ENCODE results near the gene PDE4B.
"Not testable (repeated sequence)": the region's sequence is repeated elsewhere in the genome, so short reads cannot be mapped to it uniquely, and the experiment has no call there.

Gene PDE4B

GRCh38 chr1:66073388-66073787, 280.7 kb downstream of the PDE4B start:
- H3K9ac ChIP-seq (ENCODE audit: low read depth, low read length) = no peak overlapping the region
- H3K4me1 ChIP-seq (ENCODE audit: control insufficient read depth, insufficient read depth, low read length) = no peaks in the 10 kb centered on the region
- H3K36me3 ChIP-seq (ENCODE audit: insufficient read depth, low read length) = no peaks in the 10 kb centered on the region
- H3K4me2 ChIP-seq (ENCODE audit: low read length) = no peak overlapping the region
- no peaks in the 10 kb centered on the region for H3K9me3 ChIP-seq (replicated peaks; ENCODE audit: low read length)
- H3K27me3 ChIP-seq (ENCODE audit: control insufficient read depth, insufficient read depth, low read length) = no peaks in the 10 kb centered on the region
- H3K4me3 ChIP-seq (ENCODE audit: low read length) = no peak overlapping the region

- Histone ChIP-seq H3K4me1 (ENCODE audit: control insufficient read depth, insufficient read depth, low read length) (no peaks in the 10 kb centered on the region), H3K9me3 (replicated peaks; ENCODE audit: low read length) (no peaks in the 10 kb centered on the region), H3K4me3 (ENCODE audit: low read length) (no peak overlapping the region), H3K9ac (ENCODE audit: low read depth, low read length) (no peak overlapping the region), H3K36me3 (ENCODE audit: insufficient read depth, low read length) (no peaks in the 10 kb centered on the region), H3K27me3 (ENCODE audit: control insufficient read depth, insufficient read depth, low read length) (no peaks in the 10 kb centered on the region), H3K4me2 (ENCODE audit: low read length) (no peak overlapping the region)
Measured at GRCh38 chr1:66074147-66074546, 281.5 kb downstream of the PDE4B start.

- no peaks in the 10 kb centered on the region for H3K4me1 ChIP-seq (ENCODE audit: control insufficient read depth, insufficient read depth, low read length)
- no peak overlapping the region for H3K4me3 ChIP-seq (ENCODE audit: low read length)
- no peaks in the 10 kb centered on the region for H3K36me3 ChIP-seq (ENCODE audit: insufficient read depth, low read length)
- no peak overlapping the region for H3K4me2 ChIP-seq (ENCODE audit: low read length)
- H3K27me3 ChIP-seq (ENCODE audit: control insufficient read depth, insufficient read depth, low read length) = no peaks in the 10 kb centered on the region
- H3K9me3 ChIP-seq (replicated peaks; ENCODE audit: low read length) = no peaks in the 10 kb centered on the region
- no peak overlapping the region for H3K9ac ChIP-seq (ENCODE audit: low read depth, low read length)
Measured at GRCh38 chr1:66078412-66078811, 285.7 kb downstream of the PDE4B start.

DNA sequence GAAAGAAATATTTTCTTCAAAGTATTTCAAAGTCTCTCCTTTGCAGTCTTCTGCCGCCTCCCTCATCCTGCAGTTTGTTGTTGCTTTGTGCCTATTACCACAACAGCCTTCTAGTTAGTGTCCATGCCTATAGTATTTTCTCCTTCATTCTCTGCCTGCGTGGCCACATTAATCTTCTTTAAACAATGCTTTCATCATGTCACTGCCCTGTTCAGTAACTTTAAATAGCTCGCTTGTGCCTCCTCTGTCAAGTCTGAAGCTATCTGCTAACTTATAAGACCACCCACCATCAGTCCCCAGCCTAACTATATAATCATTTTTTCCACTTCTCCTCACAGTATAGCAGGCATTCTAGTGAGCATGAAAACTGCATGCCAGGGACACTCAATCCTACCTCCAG, 290.3 kb downstream of the PDE4B start:
- H3K27me3 ChIP-seq (ENCODE audit: control insufficient read depth, insufficient read depth, low read length) = no peaks in the 10 kb centered on the region

DNA sequence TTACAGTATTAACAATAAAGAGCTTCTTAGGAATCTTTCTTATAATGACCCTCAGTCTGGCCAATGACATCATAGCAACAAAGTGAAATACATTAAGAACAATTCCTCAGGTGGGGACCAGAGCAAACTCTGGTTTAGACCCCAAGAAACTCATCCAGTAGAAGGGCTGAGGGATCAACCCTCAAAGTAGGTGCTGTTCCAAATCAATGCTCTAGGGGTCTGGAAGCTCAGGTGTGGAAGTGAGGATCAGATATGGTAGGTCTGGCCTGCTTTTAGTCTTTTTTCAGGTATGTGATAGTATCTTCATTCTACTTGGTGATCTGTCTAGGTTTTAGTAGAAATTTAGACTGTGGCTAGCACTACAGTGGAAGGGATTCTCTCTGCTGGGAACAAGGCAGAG, 291.7 kb downstream of the PDE4B start:
- H3K36me3 ChIP-seq (ENCODE audit: insufficient read depth, low read length) = no peaks in the 10 kb centered on the region
- no peaks in the 10 kb centered on the region for H3K9me3 ChIP-seq (replicated peaks; ENCODE audit: low read length)
- no peak overlapping the region for H3K9ac ChIP-seq (ENCODE audit: low read depth, low read length)
- no peak overlapping the region for H3K4me3 ChIP-seq (ENCODE audit: low read length)
- no peaks in the 10 kb centered on the region for H3K27me3 ChIP-seq (ENCODE audit: control insufficient read depth, insufficient read depth, low read length)
- H3K4me1 ChIP-seq (ENCODE audit: control insufficient read depth, insufficient read depth, low read length) = no peaks in the 10 kb centered on the region
- no peak overlapping the region for H3K4me2 ChIP-seq (ENCODE audit: low read length)

More for the DNA sequence above, 290.3 kb downstream of the PDE4B start:
- H3K4me1 ChIP-seq (ENCODE audit: control insufficient read depth, insufficient read depth, low read length) = no peaks in the 10 kb centered on the region
- H3K9ac ChIP-seq (ENCODE audit: low read depth, low read length) = no peak overlapping the region
- H3K9me3 ChIP-seq (replicated peaks; ENCODE audit: low read length) = no peaks in the 10 kb centered on the region
- H3K4me3 ChIP-seq (ENCODE audit: low read length) = no peak overlapping the region
- H3K4me2 ChIP-seq (ENCODE audit: low read length) = no peak overlapping the region
- H3K36me3 ChIP-seq (ENCODE audit: insufficient read depth, low read length) = no peaks in the 10 kb centered on the region

DNA sequence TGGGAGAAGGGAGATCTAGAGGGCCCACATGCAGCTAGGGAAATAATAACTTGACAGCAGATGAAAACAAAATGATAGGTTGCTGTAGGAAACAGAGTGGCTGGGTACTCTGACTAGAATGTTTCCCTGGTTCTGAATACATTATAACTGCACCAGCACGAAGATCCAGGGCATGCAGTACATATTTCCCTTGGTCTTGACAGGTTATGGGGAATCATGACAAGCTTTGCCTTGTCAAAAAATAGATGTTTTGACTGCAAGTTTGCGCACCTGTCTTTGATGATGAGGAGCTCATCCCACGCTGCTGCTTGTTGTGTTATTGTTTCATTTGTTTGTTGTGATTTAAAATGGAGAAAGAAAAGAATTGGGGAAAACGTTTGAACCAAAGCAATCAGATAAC, 292.9 kb downstream of the PDE4B start:
- Histone ChIP-seq H3K9me3 (replicated peaks; ENCODE audit: low read length) (no peaks in the 10 kb centered on the region), H3K4me1 (ENCODE audit: control insufficient read depth, insufficient read depth, low read length) (no peaks in the 10 kb centered on the region), H3K4me3 (ENCODE audit: low read length) (no peak overlapping the region), H3K4me2 (ENCODE audit: low read length) (no peak overlapping the region), H3K27me3 (ENCODE audit: control insufficient read depth, insufficient read depth, low read length) (no peaks in the 10 kb centered on the region), H3K36me3 (ENCODE audit: insufficient read depth, low read length) (no peaks in the 10 kb centered on the region), H3K9ac (ENCODE audit: low read depth, low read length) (no peak overlapping the region)

DNA sequence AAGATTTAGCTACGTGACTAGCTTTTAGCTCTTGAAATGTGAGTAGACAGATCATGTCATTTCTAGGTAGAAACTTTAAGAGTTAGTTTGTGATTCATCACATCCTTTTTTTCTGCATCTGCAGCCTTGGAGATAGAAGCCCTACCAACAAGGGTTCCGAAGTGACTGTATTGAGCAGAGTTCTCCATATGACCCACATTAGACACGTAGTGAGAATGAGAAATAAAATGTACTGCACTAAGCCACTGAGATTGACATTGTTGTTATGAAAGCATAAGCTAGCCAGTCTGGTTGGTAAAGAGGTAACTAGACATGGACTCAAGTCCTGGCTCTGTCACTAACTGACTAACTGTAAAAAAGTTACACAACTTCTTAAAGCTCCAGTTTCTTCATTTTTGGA, 296.1 kb downstream of the PDE4B start:
- Histone ChIP-seq H3K9ac (ENCODE audit: low read depth, low read length) (no peak overlapping the region), H3K4me2 (ENCODE audit: low read length) (no peak overlapping the region), H3K9me3 (replicated peaks; ENCODE audit: low read length) (no peaks in the 10 kb centered on the region), H3K4me1 (ENCODE audit: control insufficient read depth, insufficient read depth, low read length) (no peaks in the 10 kb centered on the region), H3K27me3 (ENCODE audit: control insufficient read depth, insufficient read depth, low read length) (no peaks in the 10 kb centered on the region), H3K36me3 (ENCODE audit: insufficient read depth, low read length) (no peaks in the 10 kb centered on the region), H3K4me3 (ENCODE audit: low read length) (no peak overlapping the region)

GRCh38 chr1:66090859-66091457, 298.3 kb downstream of the PDE4B start:
- Histone ChIP-seq H3K27me3 (ENCODE audit: control insufficient read depth, insufficient read depth, low read length) (no peaks in the 10 kb centered on the region), H3K4me3 (ENCODE audit: low read length) (no peak overlapping the region), H3K4me1 (ENCODE audit: control insufficient read depth, insufficient read depth, low read length) (no peaks in the 10 kb centered on the region)

GRCh38 chr1:66095190-66095589, 302.5 kb downstream of the PDE4B start:
- Histone ChIP-seq H3K9ac (ENCODE audit: low read depth, low read length) (no peak overlapping the region), H3K27me3 (ENCODE audit: control insufficient read depth, insufficient read depth, low read length) (no peaks in the 10 kb centered on the region)

More at GRCh38 chr1:66090859-66091457, 298.3 kb downstream of the PDE4B start:
- Histone ChIP-seq H3K4me2 (ENCODE audit: low read length) (no peak overlapping the region), H3K9ac (ENCODE audit: low read depth, low read length) (no peak overlapping the region), H3K36me3 (ENCODE audit: insufficient read depth, low read length) (no peaks in the 10 kb centered on the region), H3K9me3 (replicated peaks; ENCODE audit: low read length) (no peaks in the 10 kb centered on the region)

GRCh38 chr1:66100959-66101358, 308.3 kb downstream of the PDE4B start:
- not testable (repeated sequence) for H3K4me1 ChIP-seq (ENCODE audit: control insufficient read depth, insufficient read depth, low read length); H3K36me3 ChIP-seq (ENCODE audit: insufficient read depth, low read length); H3K9ac ChIP-seq (ENCODE audit: low read depth, low read length); H3K27me3 ChIP-seq (ENCODE audit: control insufficient read depth, insufficient read depth, low read length); H3K9me3 ChIP-seq (replicated peaks; ENCODE audit: low read length); H3K4me2 ChIP-seq (ENCODE audit: low read length); H3K4me3 ChIP-seq (ENCODE audit: low read length)

More at GRCh38 chr1:66095190-66095589, 302.5 kb downstream of the PDE4B start:
- Histone ChIP-seq H3K36me3 (ENCODE audit: insufficient read depth, low read length) (no peaks in the 10 kb centered on the region), H3K4me2 (ENCODE audit: low read length) (no peak overlapping the region), H3K4me1 (ENCODE audit: control insufficient read depth, insufficient read depth, low read length) (no peaks in the 10 kb centered on the region), H3K9me3 (replicated peaks; ENCODE audit: low read length) (no peaks in the 10 kb centered on the region), H3K4me3 (ENCODE audit: low read length) (no peak overlapping the region)

DNA sequence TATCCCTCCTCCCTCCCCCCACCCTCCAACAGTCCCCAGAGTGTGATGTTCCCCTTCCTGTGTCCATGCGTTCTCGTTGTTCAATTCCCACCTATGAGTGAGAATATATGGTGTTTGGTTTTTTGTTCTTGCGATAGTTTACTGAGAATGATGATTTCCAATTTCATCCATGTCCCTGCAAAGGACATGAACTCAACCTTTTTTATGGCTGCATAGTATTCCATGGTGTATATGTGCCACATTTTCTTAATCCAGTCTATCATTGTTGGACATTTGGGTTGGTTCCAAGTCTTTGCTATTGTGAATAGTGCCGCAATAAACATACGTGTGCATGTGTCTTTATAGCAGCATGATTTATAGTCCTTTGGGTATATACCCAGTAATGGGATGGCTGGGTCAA, 311.4 kb downstream of the PDE4B start:
- H3K36me3 ChIP-seq (ENCODE audit: insufficient read depth, low read length); H3K9me3 ChIP-seq (replicated peaks; ENCODE audit: low read length); H3K4me3 ChIP-seq (ENCODE audit: low read length): not testable (repeated sequence)

GRCh38 chr1:66108624-66109023, 315.9 kb downstream of the PDE4B start:
- Histone ChIP-seq H3K4me3 (ENCODE audit: low read length) (no peak overlapping the region), H3K36me3 (ENCODE audit: insufficient read depth, low read length) (no peaks in the 10 kb centered on the region), H3K4me2 (ENCODE audit: low read length) (no peak overlapping the region), H3K27me3 (ENCODE audit: control insufficient read depth, insufficient read depth, low read length) (no peaks in the 10 kb centered on the region), H3K9me3 (replicated peaks; ENCODE audit: low read length) (no peaks in the 10 kb centered on the region), H3K9ac (ENCODE audit: low read depth, low read length) (no peak overlapping the region), H3K4me1 (ENCODE audit: control insufficient read depth, insufficient read depth, low read length) (no peaks in the 10 kb centered on the region)

More for the DNA sequence above, 311.4 kb downstream of the PDE4B start:
- not testable (repeated sequence) for H3K4me1 ChIP-seq (ENCODE audit: control insufficient read depth, insufficient read depth, low read length); H3K4me2 ChIP-seq (ENCODE audit: low read length); H3K9ac ChIP-seq (ENCODE audit: low read depth, low read length); H3K27me3 ChIP-seq (ENCODE audit: control insufficient read depth, insufficient read depth, low read length)
